HG03060 (cell line): ENCODE data around the gene KIRREL3.

ENCODE experiments used
- ATAC-seq: cut with Tn5 transposase; IDR thresholded peaks from one replicate; pipeline ENCODE4 v1.9.1; 2021; ENCODE audit warnings: low read depth, moderate number of reproducible peaks; ENCODE audit not compliant: unreplicated experiment

Gene KIRREL3

GRCh38 chr11:126748100-126748791 is 252.3 kb downstream of the KIRREL3 start:
- ATAC-seq: no peak

GRCh38 chr11:126747315-126747714 is 253.3 kb downstream of the KIRREL3 start:
- no peak for ATAC-seq

- no peak for ATAC-seq
Observed at GRCh38 chr11:126746443-126746842, 254.1 kb downstream of the KIRREL3 start.

GRCh38 chr11:126744699-126745098 is 255.9 kb downstream of the KIRREL3 start:
- no peak for ATAC-seq

- no peak for ATAC-seq
Observed at GRCh38 chr11:126743628-126744027, 256.9 kb downstream of the KIRREL3 start.

- no peak for ATAC-seq
Observed at GRCh38 chr11:126742582-126742981, 258.0 kb downstream of the KIRREL3 start.

GRCh38 chr11:126740846-126741245 is 259.7 kb downstream of the KIRREL3 start:
- no peak for ATAC-seq

- no peak for ATAC-seq
Observed at GRCh38 chr11:126739499-126740145, 260.9 kb downstream of the KIRREL3 start.

GRCh38 chr11:126738295-126739031 is 262.1 kb downstream of the KIRREL3 start:
- ATAC-seq: no peak

- ATAC-seq: no peak
Observed at GRCh38 chr11:126736682-126737572, 263.6 kb downstream of the KIRREL3 start.

GRCh38 chr11:126734752-126735151 is 265.8 kb downstream of the KIRREL3 start:
- no peak for ATAC-seq

- ATAC-seq: no peak
Observed at GRCh38 chr11:126733685-126734084, 266.9 kb downstream of the KIRREL3 start.

GRCh38 chr11:126732981-126733380 is 267.6 kb downstream of the KIRREL3 start:
- peak; percentile 79 for ATAC-seq

- no peak for ATAC-seq
Observed at GRCh38 chr11:126731576-126732142, 268.9 kb downstream of the KIRREL3 start.

- no peak for ATAC-seq
Observed at GRCh38 chr11:126727381-126727780, 273.2 kb downstream of the KIRREL3 start.

- no peak for ATAC-seq
Observed at GRCh38 chr11:126725521-126725920, 275.0 kb downstream of the KIRREL3 start.

GRCh38 chr11:126725043-126725442 is 275.5 kb downstream of the KIRREL3 start:
- no peak for ATAC-seq

GRCh38 chr11:126723665-126724045 is 276.9 kb downstream of the KIRREL3 start:
- no peak for ATAC-seq

- no peak for ATAC-seq
Observed at GRCh38 chr11:126722956-126723664, 277.5 kb downstream of the KIRREL3 start.
